ENCODE measurements around the gene CSDE1.
"Not testable (repeated sequence)": the region's sequence is repeated elsewhere in the genome, so short reads cannot be mapped to it uniquely, and the experiment has no call there.

Gene CSDE1

DNA sequence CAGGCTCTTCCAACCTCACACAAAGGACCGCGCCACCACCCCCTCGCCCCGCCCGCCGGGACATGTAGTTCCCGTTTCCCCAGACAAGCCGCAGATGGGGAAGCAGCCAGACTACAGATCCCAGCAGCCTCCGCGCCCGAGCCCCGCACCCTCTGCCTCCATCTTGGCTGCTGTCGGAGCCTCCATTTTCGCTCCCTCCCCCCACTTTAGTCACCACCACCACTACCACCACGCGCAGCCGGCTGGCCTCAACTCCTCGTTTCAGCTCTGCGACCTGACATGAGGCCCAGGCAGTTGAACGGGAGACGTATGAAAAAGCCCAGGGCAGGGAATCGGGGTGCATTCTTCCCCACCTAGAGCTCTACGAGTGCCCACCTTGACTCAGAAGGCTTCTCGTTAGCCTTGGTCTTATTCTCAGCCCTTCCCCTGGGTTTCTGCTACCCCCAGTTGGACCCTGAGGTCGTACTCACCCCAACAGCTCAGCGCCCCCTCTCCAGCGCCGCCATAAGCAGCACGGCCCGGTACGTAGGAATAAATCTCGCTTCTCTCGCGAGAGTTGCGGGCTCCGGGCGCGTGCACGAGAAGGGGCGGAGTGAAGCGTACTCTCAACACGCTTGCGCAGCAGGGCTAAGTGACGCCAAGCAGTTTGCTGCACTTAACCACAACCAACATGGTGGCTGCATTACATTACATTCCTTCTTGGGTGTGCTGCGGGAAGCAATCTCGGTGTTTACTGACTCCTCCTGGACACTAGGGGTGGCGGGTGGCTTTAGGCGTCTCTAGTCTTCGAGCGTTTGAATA is at the start of gene CSDE1:
Gene CSDE1, minus strand, starts transcription at position 530 of the 801 bp plus-strand sequence. CDS start 18,094 bp downstream, outside the sequence.
- H3K9me2 ChIP-seq (replicated peaks; ENCODE audit: insufficient read depth, low read length) = no peaks in the 10 kb centered on the region
- peaks cover 51% of the 10 kb centered on the region for H3K79me2 ChIP-seq (ENCODE audit: insufficient read depth, low read length)
- peak within 1 kb of the TSS; percentile 96 for H3K4me3 ChIP-seq (ENCODE audit: insufficient read depth, low read length, poor library complexity, severe bottlenecking)
- peak within 1 kb of the TSS; percentile 91 for H2AFZ ChIP-seq (ENCODE audit: low read depth, low read length, severe bottlenecking)
- H3K9ac ChIP-seq (ENCODE audit: low read length) = peak within 1 kb of the TSS; percentile 98
- H3K4me2 ChIP-seq (ENCODE audit: low read depth, low read length, poor library complexity, severe bottlenecking) = peak within 1 kb of the TSS; percentile 88
- peaks cover 39% of the 10 kb centered on the region for H4K20me1 ChIP-seq (ENCODE audit: low read depth, low read length)
- peak within 1 kb of the TSS; percentile 92 for H3K27ac ChIP-seq (ENCODE audit: low read depth, low read length)
- TF ChIP-seq EZH2phosphoT487 (conservative IDR thresholded peaks at IDR 0.05; ENCODE audit: low read length) (no peak), CTCF (IDR thresholded peaks at IDR 0.05; ENCODE audit: insufficient read depth, low read length, poor library complexity, severe bottlenecking) (no peak)
- 0 out of 2 replicates have a peak, but pooled peaks cover 2% of the 10 kb centered on the region for H3K36me3 ChIP-seq (ENCODE audit: low read length)
- H3F3A ChIP-seq (ENCODE audit: insufficient read depth) = peaks cover 14% of the 10 kb centered on the region
- H3K27me3 ChIP-seq (ENCODE audit: low read length) = no peaks in the 10 kb centered on the region
- no peaks in the 10 kb centered on the region for H3K9me3 ChIP-seq (ENCODE audit: insufficient read depth, low read length)

DNA sequence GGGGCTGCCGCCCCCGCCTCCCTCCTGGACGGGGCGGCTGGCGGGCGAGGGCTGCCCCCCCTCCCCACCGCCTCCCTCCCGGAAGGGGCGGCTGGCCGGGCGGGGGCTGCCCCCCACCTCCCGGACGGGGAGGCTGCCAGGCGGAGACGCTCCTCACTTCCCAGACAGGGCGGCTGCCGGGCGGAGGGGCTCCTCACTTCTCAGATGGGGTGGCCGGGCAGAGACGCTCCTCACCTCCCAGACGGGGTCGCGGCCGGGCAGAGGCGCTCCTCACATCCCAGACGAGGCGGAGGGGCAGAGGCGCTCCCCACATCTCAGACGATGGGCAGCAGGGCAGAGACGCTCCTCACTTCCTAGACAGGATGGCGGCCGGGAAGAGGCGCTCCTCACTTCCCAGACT is 46.7 kb upstream of the CSDE1 start:
- H3K9me2 ChIP-seq (replicated peaks; ENCODE audit: insufficient read depth, low read length); H3K4me2 ChIP-seq (ENCODE audit: low read depth, low read length, poor library complexity, severe bottlenecking); H4K20me1 ChIP-seq (ENCODE audit: low read depth, low read length); H3K79me2 ChIP-seq (ENCODE audit: insufficient read depth, low read length); H3K4me3 ChIP-seq (ENCODE audit: insufficient read depth, low read length, poor library complexity, severe bottlenecking); H3K27me3 ChIP-seq (ENCODE audit: low read length); H3K36me3 ChIP-seq (ENCODE audit: low read length); H2AFZ ChIP-seq (ENCODE audit: low read depth, low read length, severe bottlenecking); H3F3A ChIP-seq (ENCODE audit: insufficient read depth); H3K9ac ChIP-seq (ENCODE audit: low read length); H3K9me3 ChIP-seq (ENCODE audit: insufficient read depth, low read length); H3K27ac ChIP-seq (ENCODE audit: low read depth, low read length): not testable (repeated sequence)

DNA sequence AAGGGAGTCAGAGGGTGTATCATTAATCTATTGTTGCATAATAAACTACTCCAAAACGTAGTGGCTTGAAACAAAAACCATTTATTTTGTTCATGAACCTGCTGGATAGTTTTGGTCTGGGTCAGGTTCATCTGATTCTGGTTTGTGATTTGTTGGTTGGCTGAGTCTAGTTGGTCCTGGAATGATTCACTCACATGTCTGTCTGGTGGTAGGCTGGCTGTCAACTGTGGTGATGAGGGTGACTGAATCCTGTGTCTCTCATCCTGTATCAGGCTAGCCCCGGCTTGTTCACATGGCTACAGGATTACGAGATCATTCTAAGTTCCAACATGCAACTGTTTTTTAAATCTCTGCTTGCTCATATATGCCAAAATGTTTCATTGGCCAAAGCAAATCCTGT is 45.2 kb upstream of the CSDE1 start:
- Histone ChIP-seq H3K9me3 (ENCODE audit: insufficient read depth, low read length) (no peaks in the 10 kb centered on the region; the same call in 1 of the 2 replicates), H3K27ac (ENCODE audit: low read depth, low read length) (no peak overlapping the region), H3K4me3 (ENCODE audit: insufficient read depth, low read length, poor library complexity, severe bottlenecking) (no peak overlapping the region), H3K27me3 (ENCODE audit: low read length) (no peaks in the 10 kb centered on the region), H3K9ac (ENCODE audit: low read length) (no peak overlapping the region), H3F3A (ENCODE audit: insufficient read depth) (no peaks in the 10 kb centered on the region), H3K4me2 (ENCODE audit: low read depth, low read length, poor library complexity, severe bottlenecking) (no peak overlapping the region), H4K20me1 (ENCODE audit: low read depth, low read length) (no peaks in the 10 kb centered on the region), H3K9me2 (replicated peaks; ENCODE audit: insufficient read depth, low read length) (no peaks in the 10 kb centered on the region), H2AFZ (ENCODE audit: low read depth, low read length, severe bottlenecking) (no peak overlapping the region), H3K79me2 (ENCODE audit: insufficient read depth, low read length) (no peaks in the 10 kb centered on the region), H3K36me3 (ENCODE audit: low read length) (no peaks in the 10 kb centered on the region)
- TF ChIP-seq CTCF (IDR thresholded peaks at IDR 0.05; ENCODE audit: insufficient read depth, low read length, poor library complexity, severe bottlenecking) = no peak

- Histone ChIP-seq H3K27ac (ENCODE audit: low read depth, low read length) (no peak overlapping the region), H4K20me1 (ENCODE audit: low read depth, low read length) (no peaks in the 10 kb centered on the region), H3K4me3 (ENCODE audit: insufficient read depth, low read length, poor library complexity, severe bottlenecking) (no peak overlapping the region), H2AFZ (ENCODE audit: low read depth, low read length, severe bottlenecking) (no peak overlapping the region), H3F3A (ENCODE audit: insufficient read depth) (no peaks in the 10 kb centered on the region), H3K9me2 (replicated peaks; ENCODE audit: insufficient read depth, low read length) (no peaks in the 10 kb centered on the region), H3K9me3 (ENCODE audit: insufficient read depth, low read length) (no peaks in the 10 kb centered on the region), H3K4me2 (ENCODE audit: low read depth, low read length, poor library complexity, severe bottlenecking) (no peak overlapping the region), H3K27me3 (ENCODE audit: low read length) (no peaks in the 10 kb centered on the region), H3K9ac (ENCODE audit: low read length) (no peak overlapping the region), H3K36me3 (ENCODE audit: low read length) (no peaks in the 10 kb centered on the region), H3K79me2 (ENCODE audit: insufficient read depth, low read length) (no peaks in the 10 kb centered on the region)
- no peak for TF ChIP-seq EZH2phosphoT487 (conservative IDR thresholded peaks at IDR 0.05; ENCODE audit: low read length)
- TF ChIP-seq CTCF (IDR thresholded peaks at IDR 0.05; ENCODE audit: insufficient read depth, low read length, poor library complexity, severe bottlenecking) = no peak
These were observed 36.3 kb upstream of the CSDE1 start for GRCh38 chr1:114794038-114794437.

GRCh38 chr1:114790581-114790980 is 32.8 kb upstream of the CSDE1 start:
- not testable (repeated sequence) for H3K36me3 ChIP-seq (ENCODE audit: low read length); H4K20me1 ChIP-seq (ENCODE audit: low read depth, low read length); H3K27me3 ChIP-seq (ENCODE audit: low read length); H3K9me3 ChIP-seq (ENCODE audit: insufficient read depth, low read length); H3K9ac ChIP-seq (ENCODE audit: low read length); H2AFZ ChIP-seq (ENCODE audit: low read depth, low read length, severe bottlenecking); H3K4me3 ChIP-seq (ENCODE audit: insufficient read depth, low read length, poor library complexity, severe bottlenecking); H3K9me2 ChIP-seq (replicated peaks; ENCODE audit: insufficient read depth, low read length); H3F3A ChIP-seq (ENCODE audit: insufficient read depth); H3K79me2 ChIP-seq (ENCODE audit: insufficient read depth, low read length); H3K4me2 ChIP-seq (ENCODE audit: low read depth, low read length, poor library complexity, severe bottlenecking); H3K27ac ChIP-seq (ENCODE audit: low read depth, low read length)

Data from SU-DHL-6 (cell line).